OCI-M2 (cell line): ENCODE data around the gene CACTIN.
A peak's percentile ranks its signal among the peaks of the same experiment; 100 is the strongest.
"Not testable (repeated sequence)": the region's sequence is repeated elsewhere in the genome, so short reads cannot be mapped to it uniquely, and the experiment has no call there.

ENCODE experiments used
- DNase-seq: peaks from one replicate; lab custom pipeline; 2025; ENCODE audit not compliant: unreplicated experiment; lab: John Stamatoyannopoulos, UW

CACTIN gene

GRCh38 chr19:3572132-3572854, 54.3 kb downstream of the CACTIN start:
- peak; percentile 85 for DNase-seq

GRCh38 chr19:3570606-3571011, 56.0 kb downstream of the CACTIN start:
- no peak for DNase-seq

GRCh38 chr19:3570042-3570441, 56.5 kb downstream of the CACTIN start:
- not testable (repeated sequence) for DNase-seq

- no peak for DNase-seq
These were observed 61.5 kb downstream of the CACTIN start for GRCh38 chr19:3565139-3565538.

- DNase-seq: no peak
These were observed 62.7 kb downstream of the CACTIN start for GRCh38 chr19:3563709-3564524.
